ENCODE results near the gene ST6GAL1. TPM values are rescaled to one million over a fixed set of nuclear protein-coding genes. Genes with fewer than 3 reads are reported as not detected.

Gene ST6GAL1
- total RNA-seq, 1 donor from 2014 or later: 59.9 TPM

- H3K27ac ChIP-seq: no peak overlapping the region
- H3K27me3 ChIP-seq: no peaks in the 10 kb centered on the region
- no peaks in the 10 kb centered on the region for H3K36me3 ChIP-seq
- intact Hi-C loops (cut with DNase I): no loop called here
- no peak for TF ChIP-seq CTCF (IDR thresholded peaks at IDR 0.05)
- H3K9me3 ChIP-seq: peaks cover 0 to 15% of the 10 kb centered on the region in 2 donors
- no peak overlapping the region for H3K4me3 ChIP-seq
- no peaks in the 10 kb centered on the region for H3K4me1 ChIP-seq
- DNase-seq (ENCODE audit: low spot score in 2 of 2): no peak
These were observed 163.0 kb downstream of the ST6GAL1 start for GRCh38 chr3:187093320-187093719.

GRCh38 chr3:187098923-187099512, 168.7 kb downstream of the ST6GAL1 start:
- H3K4me3 ChIP-seq: no peak overlapping the region
- intact Hi-C loops (cut with DNase I): no loop called here
- TF ChIP-seq CTCF (IDR thresholded peaks at IDR 0.05): no peak
- no peaks in the 10 kb centered on the region for H3K36me3 ChIP-seq
- peaks cover 11 to 25% of the 10 kb centered on the region in 2 donors for H3K4me1 ChIP-seq
- H3K27ac ChIP-seq: no peak overlapping the region
- peaks cover 0 to 13% of the 10 kb centered on the region in 2 donors for H3K9me3 ChIP-seq
- H3K27me3 ChIP-seq: no peaks in the 10 kb centered on the region
- no peak for DNase-seq (ENCODE audit: low spot score in 2 of 2)

- Histone ChIP-seq H3K36me3 (no peaks in the 10 kb centered on the region), H3K27me3 (no peaks in the 10 kb centered on the region), H3K4me3 (peak overlapping the region; percentile 44 to 55), H3K27ac (peak overlapping the region; percentile 82 to 90), H3K4me1 (peaks cover 12 to 34% of the 10 kb centered on the region in 2 donors), H3K9me3 (peaks cover 0 to 11% of the 10 kb centered on the region in 2 donors)
- DNase-seq (ENCODE audit: low spot score in 2 of 2): peak; percentile 21 to 89
- intact Hi-C loops (cut with DNase I): loop anchor here (2.0 to 5.0 kb wide), 3 partner anchors 17 to 171 kb away; partner anchors contain the start of gene ST6GAL1
- no peak for TF ChIP-seq CTCF (IDR thresholded peaks at IDR 0.05)
These were observed 171.1 kb downstream of the ST6GAL1 start for GRCh38 chr3:187101184-187102072.

- Histone ChIP-seq H3K4me1 (peaks cover 13 to 38% of the 10 kb centered on the region in 2 donors), H3K4me3 (peak overlapping the region; percentile 44 to 55), H3K27ac (peak overlapping the region; percentile 82 to 90), H3K36me3 (no peaks in the 10 kb centered on the region), H3K27me3 (no peaks in the 10 kb centered on the region), H3K9me3 (peaks cover 0 to 10% of the 10 kb centered on the region in 2 donors)
- TF ChIP-seq CTCF (IDR thresholded peaks at IDR 0.05): no peak
- DNase-seq (ENCODE audit: low spot score in 2 of 2): no peak
- intact Hi-C loops (cut with DNase I): loop anchor here (5.0 kb wide), 1 partner anchor 125 kb away; no protein-coding TSS in a partner anchor
These were observed 171.8 kb downstream of the ST6GAL1 start for GRCh38 chr3:187102073-187102634.

GRCh38 chr3:187103251-187103650, 172.9 kb downstream of the ST6GAL1 start:
- no peak for TF ChIP-seq CTCF (IDR thresholded peaks at IDR 0.05)
- Histone ChIP-seq H3K36me3 (no peaks in the 10 kb centered on the region), H3K9me3 (peaks cover 0 to 2% of the 10 kb centered on the region in 2 donors), H3K27me3 (no peaks in the 10 kb centered on the region), H3K4me1 (peaks cover 18 to 46% of the 10 kb centered on the region in 2 donors), H3K4me3 (no peak overlapping the region), H3K27ac (peak overlapping the region; percentile 82 to 86)
- intact Hi-C loops (cut with DNase I): loop anchor here (5.0 kb wide), 1 partner anchor 126 kb away; no protein-coding TSS in a partner anchor
- DNase-seq (ENCODE audit: low spot score in 2 of 2): no peak
